Measurements from ENCODE around the gene ADAM8. TPM values are rescaled to one million over a fixed set of nuclear protein-coding genes. Genes with fewer than 3 reads are reported as not detected.
A peak's percentile ranks its signal among the peaks of the same experiment; 100 is the strongest.

The ADAM8 gene
- total RNA-seq, 1 experiment from 2014 or later, result 3.7 TPM

GRCh38 chr10:133294189-133294588 is 17.5 kb upstream of the ADAM8 start:
- in situ Hi-C loops (cut with HindIII; ENCODE audit: low pct_unique_long_range_greater_than_20kb, low sequenced_read_pairs), result no loop called here
- no peak for ATAC-seq
- Histone ChIP-seq H3K27ac (ENCODE audit: low read length) (no peak overlapping the region), H3K4me1 (ENCODE audit: control insufficient read depth, insufficient read depth, low read length) (no peaks in the 10 kb centered on the region), H3K9me3 (ENCODE audit: control insufficient read depth, insufficient read depth, low read depth, low read length) (no peaks in the 10 kb centered on the region), H3K4me3 (ENCODE audit: low read depth in 2 of 2, low read length in 2 of 2) (no peak overlapping the region), H3K27me3 (ENCODE audit: control insufficient read depth, insufficient read depth, low read length) (no peaks in the 10 kb centered on the region), H3K36me3 (ENCODE audit: control insufficient read depth, insufficient read depth, low read length) (peaks cover 9% of the 10 kb centered on the region)
- POLR2A ChIA-PET, result no interaction called here
- BruUV-seq (replicated peaks), result no TSS peak
- CTCF ChIA-PET, result no interaction called here
- intact Hi-C loops (cut with micrococcal nuclease; ENCODE audit: unreplicated experiment), result no loop called here
- no peak for DNase-seq (ENCODE audit: low read depth, low spot score)
- TF ChIP-seq POLR2AphosphoS5 (IDR thresholded peaks at IDR 0.05; ENCODE audit: low read depth, low read length) (no peak), TCF7L2 (IDR thresholded peaks at IDR 0.05; ENCODE audit: low read depth, low read length) (no peak)
- TF ChIP-seq, protein P1, sequence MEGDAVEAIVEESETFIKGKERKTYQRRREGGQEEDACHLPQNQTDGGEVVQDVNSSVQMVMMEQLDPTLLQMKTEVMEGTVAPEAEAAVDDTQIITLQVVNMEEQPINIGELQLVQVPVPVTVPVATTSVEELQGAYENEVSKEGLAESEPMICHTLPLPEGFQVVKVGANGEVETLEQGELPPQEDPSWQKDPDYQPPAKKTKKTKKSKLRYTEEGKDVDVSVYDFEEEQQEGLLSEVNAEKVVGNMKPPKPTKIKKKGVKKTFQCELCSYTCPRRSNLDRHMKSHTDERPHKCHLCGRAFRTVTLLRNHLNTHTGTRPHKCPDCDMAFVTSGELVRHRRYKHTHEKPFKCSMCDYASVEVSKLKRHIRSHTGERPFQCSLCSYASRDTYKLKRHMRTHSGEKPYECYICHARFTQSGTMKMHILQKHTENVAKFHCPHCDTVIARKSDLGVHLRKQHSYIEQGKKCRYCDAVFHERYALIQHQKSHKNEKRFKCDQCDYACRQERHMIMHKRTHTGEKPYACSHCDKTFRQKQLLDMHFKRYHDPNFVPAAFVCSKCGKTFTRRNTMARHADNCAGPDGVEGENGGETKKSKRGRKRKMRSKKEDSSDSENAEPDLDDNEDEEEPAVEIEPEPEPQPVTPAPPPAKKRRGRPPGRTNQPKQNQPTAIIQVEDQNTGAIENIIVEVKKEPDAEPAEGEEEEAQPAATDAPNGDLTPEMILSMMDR (IDR thresholded peaks at IDR 0.05), result no peak

GRCh38 chr10:133293810-133294119 is 17.1 kb upstream of the ADAM8 start:
- CTCF ChIA-PET, result no interaction called here
- DNase-seq (ENCODE audit: low read depth, low spot score) (no peak), ATAC-seq (peak; percentile 8; the same call in 1 of the 2 replicates)
- no peaks in the 10 kb centered on the region for H3K9me3 ChIP-seq (ENCODE audit: control insufficient read depth, insufficient read depth, low read depth, low read length)
- TF ChIP-seq, protein P1 (IDR thresholded peaks at IDR 0.05), result no peak
- TF ChIP-seq TCF7L2 (IDR thresholded peaks at IDR 0.05; ENCODE audit: low read depth, low read length), result no peak
- no peak for TF ChIP-seq POLR2AphosphoS5 (IDR thresholded peaks at IDR 0.05; ENCODE audit: low read depth, low read length)
- TF ChIP-seq SIN3A (IDR thresholded peaks at IDR 0.05; ENCODE audit: borderline replicate concordance, insufficient read depth, low read depth, low read length), result no peak
- no peak for TF ChIP-seq REST (IDR thresholded peaks at IDR 0.05; ENCODE audit: insufficient read depth in 1 of 2, low read depth in 2 of 2, low read length in 1 of 2)
- in situ Hi-C loops (cut with HindIII; ENCODE audit: low pct_unique_long_range_greater_than_20kb, low sequenced_read_pairs) (no loop called here), intact Hi-C loops (cut with micrococcal nuclease; ENCODE audit: unreplicated experiment) (no loop called here)
- no TSS peak for BruUV-seq (replicated peaks)
- H3K27ac ChIP-seq (ENCODE audit: low read length), result no peak overlapping the region
- no peak overlapping the region for H3K4me3 ChIP-seq (ENCODE audit: low read depth in 2 of 2, low read length in 2 of 2)
- POLR2A ChIA-PET, result no interaction called here
- H3K27me3 ChIP-seq (ENCODE audit: control insufficient read depth, insufficient read depth, low read length), result no peaks in the 10 kb centered on the region
- H3K4me1 ChIP-seq (ENCODE audit: control insufficient read depth, insufficient read depth, low read length), result no peaks in the 10 kb centered on the region
- peaks cover 9% of the 10 kb centered on the region for H3K36me3 ChIP-seq (ENCODE audit: control insufficient read depth, insufficient read depth, low read length)
